Measurements from ENCODE around the gene COQ8A. TPM values are rescaled to one million over a fixed set of nuclear protein-coding genes. Genes with fewer than 3 reads are reported as not detected.
A peak's percentile ranks its signal among the peaks of the same experiment; 100 is the strongest.

The COQ8A gene
- total and polyA plus RNA-seq, 2 donors (not counting 1 experiment from before 2014, with no cell fraction given), result 3.8 to 19.7 TPM

DNA sequence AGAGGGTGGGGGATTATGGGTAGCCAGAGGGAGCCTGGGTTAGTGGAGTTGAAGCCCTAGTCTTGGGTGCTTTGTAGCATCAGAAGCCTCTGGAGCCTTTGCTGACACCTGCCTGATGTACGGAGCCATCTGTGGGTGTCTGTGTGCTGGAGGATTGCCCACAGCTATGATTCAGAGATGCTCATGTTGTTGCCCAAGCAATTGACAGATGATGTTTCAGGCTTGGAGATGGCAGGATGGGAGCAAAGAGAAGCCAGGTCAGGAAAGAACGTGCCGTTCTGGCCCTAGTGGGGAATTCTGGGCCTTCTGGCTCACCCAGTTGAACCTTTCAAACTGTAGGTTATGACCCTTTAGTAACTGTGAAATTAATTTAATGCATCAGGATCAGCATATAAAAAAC, 27.6 kb downstream of the COQ8A start:
- TF ChIP-seq, protein P1, sequence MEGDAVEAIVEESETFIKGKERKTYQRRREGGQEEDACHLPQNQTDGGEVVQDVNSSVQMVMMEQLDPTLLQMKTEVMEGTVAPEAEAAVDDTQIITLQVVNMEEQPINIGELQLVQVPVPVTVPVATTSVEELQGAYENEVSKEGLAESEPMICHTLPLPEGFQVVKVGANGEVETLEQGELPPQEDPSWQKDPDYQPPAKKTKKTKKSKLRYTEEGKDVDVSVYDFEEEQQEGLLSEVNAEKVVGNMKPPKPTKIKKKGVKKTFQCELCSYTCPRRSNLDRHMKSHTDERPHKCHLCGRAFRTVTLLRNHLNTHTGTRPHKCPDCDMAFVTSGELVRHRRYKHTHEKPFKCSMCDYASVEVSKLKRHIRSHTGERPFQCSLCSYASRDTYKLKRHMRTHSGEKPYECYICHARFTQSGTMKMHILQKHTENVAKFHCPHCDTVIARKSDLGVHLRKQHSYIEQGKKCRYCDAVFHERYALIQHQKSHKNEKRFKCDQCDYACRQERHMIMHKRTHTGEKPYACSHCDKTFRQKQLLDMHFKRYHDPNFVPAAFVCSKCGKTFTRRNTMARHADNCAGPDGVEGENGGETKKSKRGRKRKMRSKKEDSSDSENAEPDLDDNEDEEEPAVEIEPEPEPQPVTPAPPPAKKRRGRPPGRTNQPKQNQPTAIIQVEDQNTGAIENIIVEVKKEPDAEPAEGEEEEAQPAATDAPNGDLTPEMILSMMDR (conservative IDR thresholded peaks at IDR 0.05 in 1 of 2, IDR thresholded peaks at IDR 0.05 in 1 of 2; ENCODE audit: low read depth in 1 of 2, low read length in 2 of 2), result no peak
- TF ChIP-seq EZH2 (IDR thresholded peaks at IDR 0.05; ENCODE audit: low read length, missing control alignments), result no peak
- Histone ChIP-seq H2AFZ (ENCODE audit: low read length) (no peak overlapping the region), H3K27ac (ENCODE audit: insufficient read depth, low read length) (no peak overlapping the region), H3K9ac (ENCODE audit: insufficient read depth, low read length) (no peak overlapping the region), H4K20me1 (ENCODE audit: control insufficient read depth, extremely low read depth, insufficient read depth, low read length) (no peaks in the 10 kb centered on the region), H3K4me3 (replicated peaks in 1 of 4; ENCODE audit: control extremely low read depth in 1 of 4, insufficient read depth in 1 of 4, low read depth in 3 of 4, low read length in 4 of 4) (no peak overlapping the region), H3K9me3 (ENCODE audit: control insufficient read depth, insufficient read depth, low read depth, low read length) (no peaks in the 10 kb centered on the region), H3K27me3 (ENCODE audit: control insufficient read depth, insufficient read depth, low read length) (no peaks in the 10 kb centered on the region), H3K4me2 (ENCODE audit: extremely low read depth, insufficient read depth, low read length) (no peak overlapping the region), H3K4me1 (ENCODE audit: control insufficient read depth, extremely low read depth, insufficient read depth, low read length) (no peaks in the 10 kb centered on the region), H3K36me3 (ENCODE audit: control insufficient read depth, insufficient read depth, low read length) (no peaks in the 10 kb centered on the region), H3K79me2 (ENCODE audit: control insufficient read depth, insufficient read depth, low read length) (no peaks in the 10 kb centered on the region)
- peak; percentile 30 to 47 for DNase-seq (ENCODE audit: low read depth in 2 of 2)

DNA sequence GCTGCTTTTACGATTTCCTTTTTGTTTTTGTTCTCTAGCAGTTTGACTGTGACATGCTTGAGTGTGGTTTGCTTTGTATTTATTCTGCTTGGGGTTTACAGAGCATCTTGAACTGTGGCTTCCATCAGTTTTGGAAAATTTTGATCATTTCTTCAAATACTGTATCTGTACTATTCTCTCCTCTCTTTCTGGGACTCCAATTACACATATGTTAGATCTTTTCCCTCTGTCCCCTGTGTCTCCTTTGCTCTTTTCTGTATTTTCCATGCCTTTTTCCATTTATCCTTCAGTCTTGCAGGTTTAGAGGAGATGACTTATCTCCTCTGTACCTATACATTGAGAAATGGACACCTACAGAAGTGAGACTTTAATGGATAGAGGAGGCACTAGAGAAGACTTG, 31.7 kb downstream of the COQ8A start:
- no peak for DNase-seq (ENCODE audit: low read depth in 2 of 2)
- Histone ChIP-seq H2AFZ (ENCODE audit: low read length) (no peak overlapping the region), H3K9me3 (ENCODE audit: control insufficient read depth, insufficient read depth, low read depth, low read length) (no peaks in the 10 kb centered on the region), H3K4me2 (ENCODE audit: extremely low read depth, insufficient read depth, low read length) (no peak overlapping the region), H3K9ac (ENCODE audit: insufficient read depth, low read length) (no peak overlapping the region), H3K36me3 (ENCODE audit: control insufficient read depth, insufficient read depth, low read length) (peaks cover 2% of the 10 kb centered on the region), H3K79me2 (ENCODE audit: control insufficient read depth, insufficient read depth, low read length) (no peaks in the 10 kb centered on the region), H3K27me3 (ENCODE audit: control insufficient read depth, insufficient read depth, low read length) (no peaks in the 10 kb centered on the region), H3K4me3 (replicated peaks in 1 of 4; ENCODE audit: control extremely low read depth in 1 of 4, insufficient read depth in 1 of 4, low read depth in 3 of 4, low read length in 4 of 4) (no peak overlapping the region), H3K27ac (ENCODE audit: insufficient read depth, low read length) (no peak overlapping the region), H4K20me1 (ENCODE audit: control insufficient read depth, extremely low read depth, insufficient read depth, low read length) (no peaks in the 10 kb centered on the region), H3K4me1 (ENCODE audit: control insufficient read depth, extremely low read depth, insufficient read depth, low read length) (peaks cover 7% of the 10 kb centered on the region)
- TF ChIP-seq, protein P1 (conservative IDR thresholded peaks at IDR 0.05 in 1 of 2, IDR thresholded peaks at IDR 0.05 in 1 of 2; ENCODE audit: low read depth in 1 of 2, low read length in 2 of 2), result no peak
- no peak for TF ChIP-seq EZH2 (IDR thresholded peaks at IDR 0.05; ENCODE audit: low read length, missing control alignments)

DNA sequence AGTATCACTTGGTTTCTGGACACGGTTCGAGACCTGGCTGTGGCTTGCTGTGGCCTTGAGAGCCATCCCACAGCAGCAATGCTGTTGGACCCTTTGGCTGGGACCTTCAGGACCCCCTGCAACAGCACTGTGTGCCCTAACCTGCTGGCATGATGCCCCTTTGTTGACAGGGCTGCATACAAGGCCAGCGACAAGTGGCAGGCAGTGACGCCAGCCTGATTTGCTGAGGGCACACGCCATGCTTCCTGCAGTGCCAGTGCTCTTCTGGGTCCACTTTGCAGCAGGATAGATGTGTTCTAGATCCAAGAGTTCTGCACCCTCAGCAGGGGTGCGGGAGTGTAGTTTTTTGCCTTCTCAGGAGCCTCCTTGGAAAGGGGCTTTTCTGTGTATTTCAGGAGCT, 32.8 kb downstream of the COQ8A start:
- Histone ChIP-seq H3K27me3 (ENCODE audit: control insufficient read depth, insufficient read depth, low read length) (no peaks in the 10 kb centered on the region), H3K4me2 (ENCODE audit: extremely low read depth, insufficient read depth, low read length) (no peak overlapping the region), H3K27ac (ENCODE audit: insufficient read depth, low read length) (no peak overlapping the region), H4K20me1 (ENCODE audit: control insufficient read depth, extremely low read depth, insufficient read depth, low read length) (no peaks in the 10 kb centered on the region), H3K9ac (ENCODE audit: insufficient read depth, low read length) (no peak overlapping the region), H3K9me3 (ENCODE audit: control insufficient read depth, insufficient read depth, low read depth, low read length) (no peaks in the 10 kb centered on the region), H3K4me1 (ENCODE audit: control insufficient read depth, extremely low read depth, insufficient read depth, low read length) (peaks cover 7% of the 10 kb centered on the region), H3K4me3 (replicated peaks in 1 of 4; ENCODE audit: control extremely low read depth in 1 of 4, insufficient read depth in 1 of 4, low read depth in 3 of 4, low read length in 4 of 4) (no peak overlapping the region), H3K36me3 (ENCODE audit: control insufficient read depth, insufficient read depth, low read length) (peaks cover 2% of the 10 kb centered on the region), H3K79me2 (ENCODE audit: control insufficient read depth, insufficient read depth, low read length) (no peaks in the 10 kb centered on the region), H2AFZ (ENCODE audit: low read length) (no peak overlapping the region)
- DNase-seq (ENCODE audit: low read depth in 2 of 2), result no peak
- no peak for TF ChIP-seq EZH2 (IDR thresholded peaks at IDR 0.05; ENCODE audit: low read length, missing control alignments)
- TF ChIP-seq, protein P1 (conservative IDR thresholded peaks at IDR 0.05 in 1 of 2, IDR thresholded peaks at IDR 0.05 in 1 of 2; ENCODE audit: low read depth in 1 of 2, low read length in 2 of 2), result no peak

Measured in fibroblast of lung (primary cell).